Panc1 (cell line): Measurements from ENCODE around the gene BICD1. TPM values are rescaled to one million over a fixed set of nuclear protein-coding genes. Genes with fewer than 3 reads are reported as not detected.

Experiments used
- ATAC-seq: fragments of 200-7000 bp; cut with Tn5 transposase; 2 replicates; pipeline ENCODE4 v1.9.1; 2020; ENCODE audit warnings: mild to moderate bottlenecking, moderate library complexity
- BruUV-seq: library from RNA; stranded (reverse); fragments of 400-500 nt; replicated peaks from 2 replicates; lab custom pipeline; 2021; lab: Mats Ljungman, UMichigan
- CTCF ChIA-PET: fragments of 300-600 bp; sonication (Branson Sonifier 250); formaldehyde crosslinking; loops from one replicate; lab custom pipeline; 2022; ENCODE audit warnings: antibody characterized with exemption; lab: Charles Lee
- POLR2A ChIA-PET: fragments of 300-600 bp; sonication (Branson Sonifier 250); formaldehyde crosslinking; loops from one replicate; lab custom pipeline; 2022; ENCODE audit warnings: antibody characterized with exemption; lab: Charles Lee
- DNase-seq: peaks from one replicate; pipeline ENCODE4 v3.0.0-alpha.2; 2010; ENCODE audit warnings: low read depth, low spot score
- H3K27ac ChIP-seq: 2 replicates; pipeline ENCODE4 v1.5.1; 2011; ENCODE audit warnings: mild to moderate bottlenecking, low read length, inconsistent platforms
- H3K27me3 ChIP-seq: fragments of 200-500 bp; sonication (Bioruptor generic); 2 replicates; pipeline ENCODE4 v1.6.0; 2014; ENCODE audit warnings: low read length, inconsistent platforms; ENCODE audit not compliant: control insufficient read depth, insufficient read depth
- H3K36me3 ChIP-seq: fragments of 200-500 bp; sonication (Bioruptor generic); 2 replicates; pipeline ENCODE4 v1.5.1; 2014; ENCODE audit warnings: inconsistent platforms, mild to moderate bottlenecking, low read length, moderate library complexity; ENCODE audit not compliant: control insufficient read depth, insufficient read depth
- H3K4me1 ChIP-seq: 2 replicates; pipeline ENCODE4 v1.5.1; 2011; ENCODE audit warnings: inconsistent platforms, mild to moderate bottlenecking, low read length, moderate library complexity; ENCODE audit not compliant: control insufficient read depth, insufficient read depth
- H3K4me3 ChIP-seq, 2 experiments: 2 replicates each; pipeline ENCODE4 v1.5.1; 2011 to 2012; ENCODE audit warnings: low read depth in 2 of 2, low read length in 2 of 2, mild to moderate bottlenecking in 2 of 2, inconsistent platforms in 1 of 2, moderate library complexity in 1 of 2
- H3K9me3 ChIP-seq: fragments of 200-500 bp; sonication (Bioruptor generic); 2 replicates; pipeline ENCODE4 v1.5.1; 2014; ENCODE audit warnings: low read depth, mild to moderate bottlenecking, inconsistent platforms, low read length, moderate library complexity; ENCODE audit not compliant: control insufficient read depth, insufficient read depth
- CTCF ChIP-seq: fragments of 450-650 bp; IDR thresholded peaks from 2 replicates; pipeline ENCODE4 v1.5.1; 2017; ENCODE audit warnings: mild to moderate bottlenecking
- POLR2AphosphoS5 ChIP-seq: IDR thresholded peaks from 2 replicates; pipeline ENCODE4 v1.6.1; 2012; ENCODE audit warnings: mild to moderate bottlenecking, low read depth, low read length, moderate library complexity
- REST ChIP-seq, 2 experiments: IDR thresholded peaks; 2 replicates each; pipeline ENCODE4 v1.6.1; 2011 to 2012; ENCODE audit warnings: low read depth in 2 of 2, control low read depth in 1 of 2, low read length in 1 of 2, mild to moderate bottlenecking in 1 of 2, moderate library complexity in 1 of 2; ENCODE audit not compliant: insufficient read depth in 1 of 2
- SIN3A ChIP-seq: IDR thresholded peaks from 2 replicates; pipeline ENCODE4 v1.6.1; 2012; ENCODE audit warnings: low read depth, mild to moderate bottlenecking, low read length, moderate library complexity, borderline replicate concordance; ENCODE audit not compliant: insufficient read depth
- TCF7L2 ChIP-seq: IDR thresholded peaks from 2 replicates; pipeline ENCODE4 v1.6.1; 2011; ENCODE audit warnings: mild to moderate bottlenecking, low read depth, low read length, inconsistent platforms
- in situ Hi-C: cut with HindIII; loops from 2 replicates; pipeline ENCODE4 v1.10.0; 2016; ENCODE audit warnings: low sequenced_read_pairs, low pct_unique_long_range_greater_than_20kb
- intact Hi-C: fragments of 100-400 bp; cut with micrococcal nuclease; formaldehyde crosslinking; loops from one replicate; pipeline ENCODE4 v1.10.0; 2022; ENCODE audit not compliant: unreplicated experiment
- total RNA-seq: library from RNA; stranded (reverse); gene quantifications from one replicate; pipeline ENCODE4 v1.2.1, GENCODE V29; 2021; ENCODE audit not compliant: unreplicated experiment

The BICD1 gene
- total RNA-seq, 1 experiment from 2014 or later: 40.0 TPM

GRCh38 chr12:32284561-32284960 lies 177.9 kb downstream of the BICD1 start:
- ChIA-PET CTCF (no interaction called here), POLR2A (interaction anchor here (0.7 kb wide), 1 partner anchor 45 kb away, joined by 3 read pairs; no protein-coding TSS in a partner anchor)
- no peak for DNase-seq
- Histone ChIP-seq H3K27me3 (no peaks in the 10 kb centered on the region), H3K4me3 (no peak overlapping the region), H3K9me3 (no peaks in the 10 kb centered on the region), H3K36me3 (no peaks in the 10 kb centered on the region), H3K27ac (no peak overlapping the region), H3K4me1 (no peaks in the 10 kb centered on the region)
- no peak for TF ChIP-seq TCF7L2
- TF ChIP-seq POLR2AphosphoS5: no peak
- no peak for TF ChIP-seq REST (IDR thresholded peaks at IDR 0.05; ENCODE audit: insufficient read depth in 1 of 2, low read depth in 2 of 2, low read length in 1 of 2)
- no peak for TF ChIP-seq SIN3A
- TF ChIP-seq CTCF: no peak
- intact Hi-C loops (no loop called here), in situ Hi-C loops (no loop called here)
- BruUV-seq: no TSS peak
- no peak for ATAC-seq

GRCh38 chr12:32285021-32285420 lies 178.4 kb downstream of the BICD1 start:
- ChIA-PET CTCF (no interaction called here), POLR2A (interaction anchor here (0.7 kb wide), 1 partner anchor 45 kb away, joined by 3 read pairs; no protein-coding TSS in a partner anchor)
- in situ Hi-C loops: no loop called here
- no peak for ATAC-seq
- H3K27ac ChIP-seq: no peak overlapping the region
- H3K27me3 ChIP-seq: no peaks in the 10 kb centered on the region
- H3K4me3 ChIP-seq: no peak overlapping the region
- TF ChIP-seq SIN3A: no peak
- TF ChIP-seq CTCF: no peak
- TF ChIP-seq TCF7L2: no peak
- TF ChIP-seq POLR2AphosphoS5: no peak
- no peak for TF ChIP-seq REST (IDR thresholded peaks at IDR 0.05; ENCODE audit: insufficient read depth in 1 of 2, low read depth in 2 of 2, low read length in 1 of 2)
- no peaks in the 10 kb centered on the region for H3K9me3 ChIP-seq
- DNase-seq: no peak
- H3K4me1 ChIP-seq: no peaks in the 10 kb centered on the region
- no peaks in the 10 kb centered on the region for H3K36me3 ChIP-seq
- intact Hi-C loops: no loop called here
- no TSS peak for BruUV-seq
